Measurements from ENCODE around the gene KRT77.

KRT77 gene

GRCh38 chr12:52699373-52699772 lies 4.0 kb downstream of the KRT77 start:
- no peak for TF ChIP-seq CSDC2 (CRISPR knock-in tag; IDR thresholded peaks at IDR 0.05)
- TF ChIP-seq ZNF8 (CRISPR knock-in tag; IDR thresholded peaks at IDR 0.05): no peak
- TF ChIP-seq, protein P1, sequence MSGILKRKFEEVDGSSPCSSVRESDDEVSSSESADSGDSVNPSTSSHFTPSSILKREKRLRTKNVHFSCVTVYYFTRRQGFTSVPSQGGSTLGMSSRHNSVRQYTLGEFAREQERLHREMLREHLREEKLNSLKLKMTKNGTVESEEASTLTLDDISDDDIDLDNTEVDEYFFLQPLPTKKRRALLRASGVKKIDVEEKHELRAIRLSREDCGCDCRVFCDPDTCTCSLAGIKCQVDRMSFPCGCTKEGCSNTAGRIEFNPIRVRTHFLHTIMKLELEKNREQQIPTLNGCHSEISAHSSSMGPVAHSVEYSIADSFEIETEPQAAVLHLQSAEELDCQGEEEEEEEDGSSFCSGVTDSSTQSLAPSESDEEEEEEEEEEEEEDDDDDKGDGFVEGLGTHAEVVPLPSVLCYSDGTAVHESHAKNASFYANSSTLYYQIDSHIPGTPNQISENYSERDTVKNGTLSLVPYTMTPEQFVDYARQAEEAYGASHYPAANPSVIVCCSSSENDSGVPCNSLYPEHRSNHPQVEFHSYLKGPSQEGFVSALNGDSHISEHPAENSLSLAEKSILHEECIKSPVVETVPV (CRISPR knock-in tag; IDR thresholded peaks at IDR 0.05): no peak
- TF ChIP-seq ESRRG (CRISPR knock-in tag; IDR thresholded peaks at IDR 0.05): no peak
- TF ChIP-seq ZNF565 (CRISPR knock-in tag; conservative IDR thresholded peaks at IDR 0.05; ENCODE audit: low read depth): no peak
- no peak for TF ChIP-seq ZFP3 (CRISPR knock-in tag; IDR thresholded peaks at IDR 0.05)
- no peak for TF ChIP-seq BACH2 (CRISPR knock-in tag; IDR thresholded peaks at IDR 0.05; ENCODE audit: borderline replicate concordance)
- TF ChIP-seq POU6F1 (CRISPR knock-in tag; IDR thresholded peaks at IDR 0.05; ENCODE audit: borderline replicate concordance, low read depth): no peak
- TF ChIP-seq PATZ1 (CRISPR knock-in tag; IDR thresholded peaks at IDR 0.05; ENCODE audit: borderline replicate concordance): no peak
- no peak for TF ChIP-seq RARB (CRISPR knock-in tag; IDR thresholded peaks at IDR 0.05)
- TF ChIP-seq, protein P2, sequence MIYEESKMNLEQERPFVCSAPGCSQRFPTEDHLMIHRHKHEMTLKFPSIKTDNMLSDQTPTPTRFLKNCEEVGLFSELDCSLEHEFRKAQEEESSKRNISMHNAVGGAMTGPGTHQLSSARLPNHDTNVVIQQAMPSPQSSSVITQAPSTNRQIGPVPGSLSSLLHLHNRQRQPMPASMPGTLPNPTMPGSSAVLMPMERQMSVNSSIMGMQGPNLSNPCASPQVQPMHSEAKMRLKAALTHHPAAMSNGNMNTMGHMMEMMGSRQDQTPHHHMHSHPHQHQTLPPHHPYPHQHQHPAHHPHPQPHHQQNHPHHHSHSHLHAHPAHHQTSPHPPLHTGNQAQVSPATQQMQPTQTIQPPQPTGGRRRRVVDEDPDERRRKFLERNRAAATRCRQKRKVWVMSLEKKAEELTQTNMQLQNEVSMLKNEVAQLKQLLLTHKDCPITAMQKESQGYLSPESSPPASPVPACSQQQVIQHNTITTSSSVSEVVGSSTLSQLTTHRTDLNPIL (CRISPR knock-in tag; IDR thresholded peaks at IDR 0.05; ENCODE audit: low read depth): no peak
- TF ChIP-seq ISL1 (CRISPR knock-in tag; IDR thresholded peaks at IDR 0.05): no peak
- no peak for TF ChIP-seq ZNF70 (CRISPR knock-in tag; IDR thresholded peaks at IDR 0.05)
- TF ChIP-seq OSR1 (CRISPR knock-in tag; IDR thresholded peaks at IDR 0.05): no peak
- no peak for TF ChIP-seq TSHZ2 (CRISPR knock-in tag; IDR thresholded peaks at IDR 0.05)
- no peak for TF ChIP-seq ARNTL (CRISPR knock-in tag; IDR thresholded peaks at IDR 0.05; ENCODE audit: borderline replicate concordance, low read depth)
- no peak for ATAC-seq

DNA sequence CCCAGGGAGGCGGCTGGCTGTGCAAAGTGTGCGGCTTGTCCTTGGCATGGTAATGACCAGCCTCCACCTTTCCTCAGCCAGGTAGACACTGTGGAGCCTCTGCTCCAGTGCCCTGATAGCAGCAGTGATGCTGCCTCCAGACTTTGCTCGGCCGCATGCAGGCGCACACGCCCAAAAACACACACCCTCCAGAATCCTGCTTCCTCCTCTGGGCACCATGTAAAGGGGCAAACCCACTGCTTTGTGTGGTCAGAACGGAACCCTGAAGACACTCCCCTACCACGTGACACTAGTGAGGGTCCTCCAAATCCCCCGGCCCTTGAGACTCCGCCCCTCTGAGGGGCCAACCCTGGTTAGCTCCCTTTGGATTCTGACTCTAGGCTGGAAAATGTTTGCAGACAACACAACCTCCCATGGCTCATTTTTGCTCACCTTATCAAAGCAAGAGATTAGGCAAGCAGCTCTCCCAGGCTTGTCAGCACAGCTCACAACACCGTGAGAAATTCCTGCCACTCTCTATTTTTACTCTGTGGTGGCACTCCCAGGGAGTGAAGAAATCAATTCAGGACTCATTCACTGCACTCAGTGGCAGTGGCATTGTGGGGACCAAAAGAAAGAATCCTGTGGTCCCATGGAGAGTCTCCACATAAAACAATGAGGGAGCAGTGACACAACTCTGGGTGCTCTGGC lies 4.5 kb downstream of the KRT77 start:
- no peak for ATAC-seq
- TF ChIP-seq ESRRG (CRISPR knock-in tag; IDR thresholded peaks at IDR 0.05) (no peak), CSDC2 (CRISPR knock-in tag; IDR thresholded peaks at IDR 0.05) (no peak), ZFP30 (CRISPR knock-in tag; IDR thresholded peaks at IDR 0.05) (no peak), ZC3H10 (CRISPR knock-in tag; IDR thresholded peaks at IDR 0.05) (no peak), OSR1 (CRISPR knock-in tag; IDR thresholded peaks at IDR 0.05) (no peak), PATZ1 (CRISPR knock-in tag; IDR thresholded peaks at IDR 0.05; ENCODE audit: borderline replicate concordance) (no peak), TSHZ2 (CRISPR knock-in tag; IDR thresholded peaks at IDR 0.05) (no peak), ZFP3 (CRISPR knock-in tag; IDR thresholded peaks at IDR 0.05) (no peak), ARNTL (CRISPR knock-in tag; IDR thresholded peaks at IDR 0.05; ENCODE audit: borderline replicate concordance, low read depth) (no peak), ZNF565 (CRISPR knock-in tag; conservative IDR thresholded peaks at IDR 0.05; ENCODE audit: low read depth) (no peak), TOX (CRISPR knock-in tag; IDR thresholded peaks at IDR 0.05; ENCODE audit: borderline replicate concordance) (no peak), PPARA (CRISPR knock-in tag; IDR thresholded peaks at IDR 0.05; ENCODE audit: borderline replicate concordance) (no peak), BACH2 (CRISPR knock-in tag; IDR thresholded peaks at IDR 0.05; ENCODE audit: borderline replicate concordance) (no peak), SNAI2 (CRISPR knock-in tag; IDR thresholded peaks at IDR 0.05) (no peak)
- TF ChIP-seq, protein P2 (CRISPR knock-in tag; IDR thresholded peaks at IDR 0.05; ENCODE audit: low read depth): no peak

Measured in SK-N-SH treated with all-trans-retinoic acid at 6 μM for 48 hours (cell line).